GM12878 (cell line): ENCODE results near the gene WNK2. TPM values are rescaled to one million over a fixed set of nuclear protein-coding genes. Genes with fewer than 3 reads are reported as not detected.

ENCODE experiments used
- ATAC-seq: fragments of 200-7000 bp; cut with Tn5 transposase; 3 replicates; pipeline ENCODE4 v1.9.1; 2020; ENCODE audit warnings: mild to moderate bottlenecking, moderate library complexity
- BruUV-seq: library from RNA; stranded (reverse); fragments of 400-500 nt; replicated peaks from 2 replicates; lab custom pipeline; 2021; lab: Mats Ljungman, UMichigan
- CTCF ChIA-PET: fragments of 300-600 bp; sonication (Branson Sonifier 250); formaldehyde crosslinking; extraction: SDS; loops from one replicate; lab custom pipeline; 2021; ENCODE audit warnings: inconsistent platforms; lab: Yijun Ruan, JAX
- POLR2A ChIA-PET: fragments of 350-600 bp; formaldehyde crosslinking; extraction: SDS; loops from one replicate; lab custom pipeline; 2021; ENCODE audit warnings: inconsistent platforms; lab: Charles Lee
- RAD21 ChIA-PET: fragments of 300-600 bp; sonication (Branson Sonifier 250); formaldehyde crosslinking; loops from one replicate; lab custom pipeline; 2023; ENCODE audit warnings: antibody characterized with exemption; ENCODE audit not compliant: unreplicated experiment; lab: Charles Lee
- SMC1A ChIA-PET: fragments of 300-600 bp; sonication (Branson Sonifier 250); formaldehyde crosslinking; loops from one replicate; lab custom pipeline; 2023; ENCODE audit not compliant: unreplicated experiment, uncharacterized antibody; lab: Charles Lee
- DNase-seq: peaks from one replicate; pipeline ENCODE4 v3.0.0-alpha.2; 2011; ENCODE audit warnings: low read depth, low spot score
- FAIRE-seq: peaks from 3 replicates; lab custom pipeline; 2011; peaks lifted over from hg19 to GRCh38; lab: Jason Lieb, UNC
- H2AFZ ChIP-seq: 2 replicates; pipeline ENCODE4 v1.6.0; 2011; ENCODE audit warnings: low read depth, low read length, control low read depth; ENCODE audit not compliant: control insufficient read depth
- H3K27ac ChIP-seq: 2 replicates; pipeline ENCODE4 v1.5.1; 2011; ENCODE audit warnings: control low read depth; ENCODE audit not compliant: control insufficient read depth, insufficient read depth
- H3K27me3 ChIP-seq, 2 experiments: replicated peaks in 1 of 2; 2 replicates each; pipeline versions ENCODE4 v1.6.0 to v1.6.1; 2011; ENCODE audit warnings: low read length in 1 of 2; ENCODE audit not compliant: control insufficient read depth in 2 of 2, insufficient read depth in 2 of 2
- H3K36me3 ChIP-seq, 2 experiments: 2 replicates each; pipeline ENCODE4 v1.5.1; 2011; ENCODE audit warnings: low read length in 1 of 2; ENCODE audit not compliant: control insufficient read depth in 2 of 2, insufficient read depth in 2 of 2
- H3K4me1 ChIP-seq: 2 replicates; pipeline ENCODE4 v1.6.1; 2011; ENCODE audit warnings: mild to moderate bottlenecking, low read length, moderate library complexity, mixed read lengths; ENCODE audit not compliant: control insufficient read depth, insufficient read depth
- H3K4me2 ChIP-seq: 2 replicates; pipeline ENCODE4 v1.6.0; 2011; ENCODE audit warnings: control low read depth; ENCODE audit not compliant: control insufficient read depth, insufficient read depth
- H3K4me3 ChIP-seq: fragments of 200-600 bp; sonication (generic); 2 replicates; pipeline ENCODE4 v1.5.1; 2016
- H3K79me2 ChIP-seq: 2 replicates; pipeline ENCODE4 v1.6.0; 2011; ENCODE audit warnings: low read length; ENCODE audit not compliant: control insufficient read depth, insufficient read depth
- H3K9ac ChIP-seq: 2 replicates; pipeline ENCODE4 v1.8.0; 2011; ENCODE audit warnings: low read length, control low read depth, mixed read lengths; ENCODE audit not compliant: control insufficient read depth, insufficient read depth
- H3K9me3 ChIP-seq: replicated peaks from 3 replicates; pipeline ENCODE4 v1.5.1; 2011; ENCODE audit warnings: mild to moderate bottlenecking, low read length; ENCODE audit not compliant: control insufficient read depth, insufficient read depth
- H4K20me1 ChIP-seq: 2 replicates; pipeline ENCODE4 v1.6.0; 2011; ENCODE audit not compliant: control insufficient read depth, insufficient read depth
- ATF3 ChIP-seq: IDR thresholded peaks from 2 replicates; pipeline ENCODE4 v1.6.1; 2011; ENCODE audit warnings: low read depth, mild to moderate bottlenecking, low read length, moderate library complexity, borderline replicate concordance; ENCODE audit errors: extremely low read depth
- BHLHE40 ChIP-seq, 2 experiments: fragments of 450-650 bp in 1 of 2; IDR thresholded peaks; 2 replicates each; pipeline ENCODE4 v1.6.1; 2011 to 2017; ENCODE audit warnings: low read depth in 2 of 2, borderline replicate concordance in 1 of 2, improper control_type of control experiment in 1 of 2, low read length in 1 of 2, mild to moderate bottlenecking in 1 of 2
- CHD2 ChIP-seq: IDR thresholded peaks from 2 replicates; pipeline ENCODE4 v1.6.1; 2011; ENCODE audit warnings: low read depth, low read length, improper control_type of control experiment, borderline replicate concordance
- E4F1 ChIP-seq: fragments of 450-650 bp; IDR thresholded peaks from 2 replicates; pipeline ENCODE4 v1.6.1; 2018; ENCODE audit warnings: borderline replicate concordance, mild to moderate bottlenecking; ENCODE audit not compliant: partially characterized antibody
- IKZF1 ChIP-seq: fragments of 450-650 bp; conservative IDR thresholded peaks from 2 replicates; pipeline ENCODE4 v1.6.1; 2017; ENCODE audit warnings: antibody characterized with exemption, mild to moderate bottlenecking
- NFXL1 ChIP-seq: fragments of 450-650 bp; IDR thresholded peaks from 2 replicates; pipeline ENCODE4 v1.6.1; 2017; ENCODE audit warnings: antibody characterized with exemption, mild to moderate bottlenecking, borderline replicate concordance
- NR2C2 ChIP-seq: IDR thresholded peaks from 2 replicates; pipeline ENCODE4 v1.6.1; 2011; ENCODE audit warnings: borderline replicate concordance, low read depth; ENCODE audit not compliant: control insufficient read depth, insufficient read length
- RFX5 ChIP-seq: IDR thresholded peaks from 2 replicates; pipeline ENCODE4 v1.6.1; 2011; ENCODE audit warnings: low read depth, low read length, improper control_type of control experiment
- SIX5 ChIP-seq: IDR thresholded peaks from 2 replicates; pipeline ENCODE4 v1.6.1; 2011; ENCODE audit warnings: mild to moderate bottlenecking, low read depth, low read length, moderate library complexity; ENCODE audit not compliant: severe bottlenecking
- SMAD5 ChIP-seq: IDR thresholded peaks from 2 replicates; pipeline ENCODE4 v1.6.1; 2016; ENCODE audit warnings: antibody characterized with exemption, low read depth
- TAF1 ChIP-seq: IDR thresholded peaks from 2 replicates; pipeline ENCODE4 v1.6.1; 2011; ENCODE audit warnings: mild to moderate bottlenecking, low read depth, low read length, borderline replicate concordance
- TCF7 ChIP-seq: IDR thresholded peaks from 2 replicates; pipeline ENCODE4 v1.6.1; 2014; ENCODE audit warnings: antibody characterized with exemption, borderline replicate concordance
- ZNF217 ChIP-seq: fragments of 450-650 bp; IDR thresholded peaks from 2 replicates; pipeline ENCODE4 v1.6.1; 2017; ENCODE audit warnings: antibody characterized with exemption, mild to moderate bottlenecking
- WGBS: methylation state at CpG from one replicate; pipeline ENCODE4 v1.1.6; 2016; ENCODE audit warnings: low lambda C conversion rate; ENCODE audit not compliant: insufficient replicate concordance, insufficient coverage; ENCODE audit errors: missing lambda C conversion rate; 5-methylcytosine and 5-hydroxymethylcytosine counted together
- in situ Hi-C: fragments of 300-500 bp; cut with MboI; formaldehyde crosslinking; loops from 9 replicates; pipeline ENCODE4 v1.14.3; 2018; ENCODE audit warnings: mixed read lengths
- intact Hi-C: fragments of 100-400 bp; cut with micrococcal nuclease; formaldehyde crosslinking; loops from one replicate; pipeline ENCODE4 v1.14.2; 2022; ENCODE audit not compliant: unreplicated experiment
- polyA plus RNA-seq, 11 experiments: library from polyadenylated mRNA; depleted of rRNA in 4 of 11; unstranded in 6 of 11; stranded (reverse) in 5 of 11; fragments of >200 nt; fragmentation: Nextera tagmentation in 4 of 11; fragmentation: Illumina TruSeq in 1 of 11; extraction: Ambion mirVana in 4 of 11; extraction: Trizol in 1 of 11; gene quantifications; 1 replicate in 1 of 11; 2 replicates in 10 of 11; pipeline versions ENCODE4 v1.2.1 to v1.2.3, GENCODE V29; 2011 to 2016; ENCODE audit warnings: inconsistent platforms in 2 of 11, missing spikeins in 2 of 11, low read depth in 1 of 11
- total RNA-seq, 4 experiments: library from RNA; depleted of rRNA in 3 of 4; stranded (reverse); fragments of >200 nt in 3 of 4; fragmentation: Illumina TruSeq in 1 of 4; extraction: Trizol in 1 of 4; gene quantifications; 2 replicates each; pipeline versions ENCODE4 v1.2.1 to v1.2.3, GENCODE V29; 2013 to 2021
- TF ChIP-seq, protein P1 (sequence below): fragments of 450-650 bp; IDR thresholded peaks from 2 replicates; pipeline ENCODE4 v1.6.1; 2017; ENCODE audit warnings: borderline replicate concordance

Gene WNK2
- total and polyA plus RNA-seq, 10 of the 15 experiments (the other 5 are each of a cell fraction or from before 2014, with no cell fraction given) = 0.15 TPM; not detected in 9

DNA sequence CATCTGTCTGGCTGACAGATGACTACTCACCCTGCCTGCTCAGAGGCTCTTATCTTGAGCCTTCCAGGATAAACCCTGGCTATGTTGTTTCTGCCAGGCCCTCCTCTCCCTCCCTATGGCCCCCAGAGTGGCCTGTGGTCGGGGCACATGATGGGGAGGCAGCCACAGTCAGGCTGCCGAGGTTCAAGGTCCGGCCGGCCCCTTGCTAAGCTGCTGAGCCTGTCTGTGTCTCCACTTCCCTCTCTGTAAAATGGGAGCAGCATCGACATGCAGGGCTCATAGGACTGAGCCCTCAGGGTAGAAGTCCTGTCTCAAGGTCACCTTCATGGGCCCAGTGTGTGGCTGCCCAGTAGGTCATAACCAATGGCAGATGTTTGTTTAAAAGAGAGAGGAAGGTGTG, 28.5 kb downstream of the WNK2 start:
- Histone ChIP-seq H3K27ac (no peak overlapping the region), H3K9ac (no peak overlapping the region), H3K4me3 (no peak overlapping the region), H3K79me2 (no peaks in the 10 kb centered on the region), H2AFZ (no peak overlapping the region), H3K4me1 (no peaks in the 10 kb centered on the region), H3K36me3 (no peaks in the 10 kb centered on the region), H3K4me2 (no peak overlapping the region), H4K20me1 (no peaks in the 10 kb centered on the region), H3K27me3 (no peaks in the 10 kb centered on the region; a peak in 1 of 4 replicates), H3K9me3 (no peaks in the 10 kb centered on the region; the same call in 1 of the 3 replicates)
- 42% methylated on average over 5 of the region's 5 CpGs for WGBS
- ChIA-PET CTCF (no interaction called here), POLR2A (no interaction called here), SMC1A (interaction anchor here (0.6 kb wide), 1 partner anchor 1444 kb away, joined by 3 read pairs; no protein-coding TSS in a partner anchor), RAD21 (no interaction called here)
- intact Hi-C loops = no loop called here
- no TSS peak for BruUV-seq
- in situ Hi-C loops = no loop called here
- no peak for FAIRE-seq
- TF ChIP-seq SIX5 = no peak
- TF ChIP-seq ATF3 = no peak
- no peak for TF ChIP-seq NFXL1
- no peak for TF ChIP-seq CHD2
- no peak for TF ChIP-seq IKZF1
- TF ChIP-seq RFX5 = no peak
- no peak for ATAC-seq
- no peak for DNase-seq

- intact Hi-C loops = no loop called here
- Histone ChIP-seq H2AFZ (no peak overlapping the region), H3K4me3 (no peak overlapping the region), H3K4me1 (no peaks in the 10 kb centered on the region), H3K9me3 (no peaks in the 10 kb centered on the region; the same call in 1 of the 3 replicates), H3K4me2 (no peak overlapping the region), H3K27ac (no peak overlapping the region), H3K79me2 (no peaks in the 10 kb centered on the region), H4K20me1 (no peaks in the 10 kb centered on the region), H3K9ac (no peak overlapping the region), H3K27me3 (no peaks in the 10 kb centered on the region), H3K36me3 (no peaks in the 10 kb centered on the region)
- CTCF ChIA-PET = no interaction called here
- POLR2A ChIA-PET = no interaction called here
- RAD21 ChIA-PET = no interaction called here
- ATAC-seq = no peak
- SMC1A ChIA-PET = no interaction called here
- no peak for DNase-seq
- no TSS peak for BruUV-seq
- in situ Hi-C loops = no loop called here
- WGBS = 0% methylated on average over 1 of the region's 1 CpG
- FAIRE-seq = no peak
- TF ChIP-seq E4F1 (no peak), TAF1 (no peak), NR2C2 (no peak), BHLHE40 (IDR thresholded peaks at IDR 0.05; ENCODE audit: borderline replicate concordance in 1 of 2, low read depth in 2 of 2, low read length in 1 of 2) (no peak), ZNF217 (no peak), SMAD5 (no peak), TCF7 (no peak)
- TF ChIP-seq, protein P1, sequence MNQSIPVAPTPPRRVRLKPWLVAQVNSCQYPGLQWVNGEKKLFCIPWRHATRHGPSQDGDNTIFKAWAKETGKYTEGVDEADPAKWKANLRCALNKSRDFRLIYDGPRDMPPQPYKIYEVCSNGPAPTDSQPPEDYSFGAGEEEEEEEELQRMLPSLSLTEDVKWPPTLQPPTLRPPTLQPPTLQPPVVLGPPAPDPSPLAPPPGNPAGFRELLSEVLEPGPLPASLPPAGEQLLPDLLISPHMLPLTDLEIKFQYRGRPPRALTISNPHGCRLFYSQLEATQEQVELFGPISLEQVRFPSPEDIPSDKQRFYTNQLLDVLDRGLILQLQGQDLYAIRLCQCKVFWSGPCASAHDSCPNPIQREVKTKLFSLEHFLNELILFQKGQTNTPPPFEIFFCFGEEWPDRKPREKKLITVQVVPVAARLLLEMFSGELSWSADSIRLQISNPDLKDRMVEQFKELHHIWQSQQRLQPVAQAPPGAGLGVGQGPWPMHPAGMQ = no peak
Observed at GRCh38 chr9:93216073-93216365, 32.1 kb downstream of the WNK2 start.
